ENCODE results near the gene LNX1.

The LNX1 gene

DNA sequence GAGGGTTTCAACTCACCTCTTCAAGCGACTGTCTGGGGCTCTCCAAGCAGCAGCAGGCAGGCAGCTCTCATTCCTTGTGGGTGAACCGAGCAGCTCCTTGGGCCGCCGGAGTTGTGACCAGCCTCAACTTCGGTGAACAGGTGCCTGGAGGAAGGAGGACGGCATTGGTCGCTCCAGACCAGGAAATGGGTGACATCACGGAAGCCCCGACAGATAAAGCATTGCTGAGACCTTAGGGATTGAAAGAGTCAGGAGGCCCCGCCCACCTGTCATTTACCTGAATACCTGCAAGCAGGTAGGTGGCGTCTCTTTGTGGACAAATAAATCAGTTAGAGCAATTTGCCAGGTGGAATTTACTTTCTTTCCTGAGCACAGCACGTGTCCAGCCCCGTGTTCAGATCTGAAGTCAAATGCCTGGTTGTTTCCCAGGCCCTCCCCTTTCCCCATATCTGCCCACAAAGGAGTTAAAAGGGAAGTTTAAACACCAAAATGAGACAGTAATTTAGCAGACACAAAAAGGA, at the start of gene LNX1:
TSS of gene LNX1 (minus strand) at position 115 of the 521 bp plus-strand sequence. CDS start 17,484 bp downstream, outside the sequence.
- no peak for DNase-seq (ENCODE audit: low read depth)

DNA sequence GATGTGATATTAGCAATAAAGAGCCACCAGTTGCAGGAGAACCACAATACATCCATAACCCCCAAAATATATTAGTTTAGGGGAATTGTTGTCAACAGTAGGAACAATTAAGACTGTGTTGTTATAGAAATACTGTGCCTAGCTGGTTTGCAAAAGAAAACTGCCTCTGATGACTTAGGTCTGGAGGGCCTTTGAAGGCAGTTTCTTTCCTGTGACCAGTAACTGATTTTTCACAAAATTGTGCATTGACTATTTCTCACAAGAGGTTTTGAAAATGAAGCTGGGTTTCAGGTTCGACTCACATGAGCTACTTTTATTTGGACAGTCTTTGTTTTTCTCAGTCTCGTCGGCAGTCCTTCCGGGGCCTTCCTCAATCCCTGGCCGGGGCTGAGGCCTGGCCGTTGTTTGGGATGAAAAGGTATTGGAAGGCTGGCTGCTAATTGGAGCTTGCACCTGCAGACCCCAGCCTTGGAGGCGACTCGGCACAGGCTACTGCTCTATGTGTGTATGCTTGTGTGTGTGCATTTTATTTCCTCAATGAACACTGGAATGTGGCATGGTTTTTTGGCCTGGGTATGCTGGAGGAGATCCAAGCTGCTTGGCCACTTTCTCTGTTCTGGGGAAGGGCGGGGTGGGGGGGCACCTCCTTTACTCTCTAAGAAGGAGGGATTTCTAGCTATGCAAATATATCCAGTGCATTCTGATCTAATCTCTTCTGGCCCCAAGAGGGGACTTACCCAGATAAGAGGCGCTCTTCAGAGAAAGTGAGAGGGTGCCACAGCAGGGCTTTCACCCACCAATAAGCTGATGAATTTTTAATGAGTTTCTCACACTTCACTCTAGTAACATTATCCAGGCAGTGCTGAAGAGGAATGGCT, 49.5 kb upstream of the LNX1 start:
- no peak for DNase-seq (ENCODE audit: low read depth)

DNA sequence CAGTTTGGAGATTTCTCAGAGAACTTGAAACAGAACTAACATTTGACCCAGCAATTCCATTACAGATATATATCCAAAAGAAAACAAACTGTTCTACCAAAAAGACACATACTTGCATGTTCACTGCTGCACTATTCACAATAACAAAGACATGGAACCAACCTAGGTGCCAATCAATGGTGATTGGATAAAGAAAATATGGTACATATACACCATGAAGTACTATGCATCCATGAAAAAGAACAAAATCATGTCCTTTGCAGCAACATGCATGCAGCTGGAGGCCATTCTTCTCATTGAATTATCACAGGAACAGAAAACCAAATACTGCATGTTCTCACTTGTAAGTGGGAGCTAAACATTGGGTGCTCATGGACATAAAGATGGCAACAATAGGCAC, 47.6 kb upstream of the LNX1 start:
- no peak for DNase-seq (ENCODE audit: low read depth)

DNA sequence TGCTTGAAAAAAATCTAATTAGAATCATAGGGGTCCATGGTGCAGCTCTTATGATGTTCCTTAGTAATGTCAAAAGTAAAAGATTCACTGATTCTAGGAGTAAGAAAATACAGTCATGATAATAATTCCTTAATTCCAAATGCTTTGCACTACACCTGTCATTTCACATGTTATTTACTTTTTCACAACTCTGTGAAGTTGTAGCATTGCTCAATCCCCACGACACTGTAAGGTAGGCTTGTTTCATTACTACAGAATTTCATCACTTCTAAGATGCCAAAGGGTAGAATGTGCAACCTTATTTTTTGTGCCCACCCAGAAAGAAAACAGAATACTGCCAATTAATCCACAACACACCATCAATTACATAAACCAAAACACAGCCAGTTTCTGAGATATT, 46.1 kb upstream of the LNX1 start:
- DNase-seq (ENCODE audit: low read depth), result no peak

DNA sequence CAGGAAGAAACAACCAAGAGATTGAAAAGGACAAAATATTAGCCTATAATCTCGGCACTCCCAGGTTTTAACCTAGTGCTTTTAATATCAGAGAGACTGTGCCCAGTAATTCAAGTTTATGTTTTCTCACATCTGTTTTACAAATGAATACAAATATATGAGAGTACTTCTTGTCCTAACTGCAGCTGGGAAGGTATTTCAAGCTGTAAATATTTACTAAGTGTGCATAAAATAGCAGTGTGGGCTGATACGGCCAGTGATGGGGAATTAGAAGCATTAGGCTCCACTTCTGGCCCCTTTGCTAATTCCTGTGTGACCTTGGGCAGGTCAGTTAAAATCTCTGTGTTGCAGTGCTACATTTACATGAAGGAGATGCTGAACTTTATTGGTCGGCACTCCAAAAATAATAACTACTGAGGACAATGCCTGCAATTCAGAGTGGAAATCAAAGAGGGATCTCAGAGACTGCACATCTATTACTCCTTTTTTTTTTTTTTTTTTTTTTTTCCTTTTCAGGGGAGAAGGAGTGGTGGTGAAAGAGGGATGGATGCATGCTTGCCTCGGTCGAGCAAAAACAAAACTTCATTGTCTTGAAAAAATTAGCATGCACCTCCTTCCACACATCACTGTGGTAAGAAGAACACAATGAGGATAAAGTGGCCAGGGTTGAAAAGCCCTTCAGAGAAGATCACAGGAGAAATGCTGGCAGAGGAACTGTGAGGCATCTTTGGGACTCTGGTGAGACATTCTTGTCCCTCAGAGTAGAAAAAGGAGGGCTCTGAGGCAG, 44.6 kb upstream of the LNX1 start:
- no peak for DNase-seq (ENCODE audit: low read depth)

DNA sequence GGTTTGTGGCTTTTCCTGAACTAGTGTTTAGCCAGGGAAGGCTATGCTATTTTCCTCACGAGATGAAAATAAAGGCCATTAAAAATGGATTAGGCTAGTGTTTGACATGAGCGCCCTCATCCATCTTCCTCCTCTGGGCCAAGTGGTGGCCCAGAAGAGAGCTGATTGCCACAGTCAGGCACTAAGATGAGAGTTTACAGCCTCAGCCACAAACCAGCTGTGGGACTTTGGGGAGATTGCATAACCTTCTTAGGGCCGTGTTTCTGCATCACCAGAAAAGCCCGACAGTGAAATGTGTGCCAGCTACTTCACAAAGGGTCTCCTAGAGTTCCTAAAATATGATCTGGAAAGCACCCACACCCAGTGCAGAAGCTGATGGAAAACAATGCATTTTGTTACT, 42.3 kb upstream of the LNX1 start:
- no peak for DNase-seq (ENCODE audit: low read depth)

DNA sequence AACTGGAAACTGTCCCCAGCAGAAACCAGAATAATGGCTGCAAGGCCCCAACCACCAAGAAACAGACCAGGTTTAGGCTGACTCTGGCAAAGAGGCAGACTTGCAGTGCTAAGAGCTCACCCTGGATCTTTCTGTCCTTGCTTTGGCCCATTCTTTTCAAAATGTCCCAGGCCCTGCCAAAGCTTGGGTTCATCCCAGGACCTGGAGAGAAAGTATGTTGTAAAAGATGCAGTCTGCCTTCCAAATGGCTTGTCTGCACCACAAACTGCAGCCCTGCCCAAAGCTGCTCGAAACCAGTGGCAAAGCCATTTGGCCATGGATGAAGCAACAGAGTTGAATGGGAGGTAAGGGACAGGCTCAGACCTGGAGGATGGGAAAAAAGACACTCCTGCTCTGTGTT, 38.0 kb upstream of the LNX1 start:
- no peak for DNase-seq (ENCODE audit: low read depth)

DNA sequence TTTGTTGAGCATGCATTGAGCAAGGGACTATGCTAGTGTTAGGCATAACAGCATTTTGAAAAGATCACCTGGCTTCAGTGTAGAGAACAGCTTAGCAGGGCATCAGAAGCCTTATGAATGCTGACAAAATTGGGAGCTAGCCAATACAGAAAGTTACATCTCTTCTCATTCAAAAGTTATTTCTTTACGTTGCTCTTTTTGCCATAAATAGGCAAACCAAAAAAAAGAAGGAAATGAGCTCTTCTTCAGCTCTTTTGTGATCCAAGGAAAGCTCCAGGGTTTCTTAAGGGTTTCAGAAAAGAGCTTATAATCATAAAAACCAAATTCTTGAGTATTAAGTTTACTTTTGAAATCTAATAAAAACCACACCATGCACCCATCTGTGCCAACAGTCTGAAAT, 35.2 kb upstream of the LNX1 start:
- DNase-seq (ENCODE audit: low read depth), result no peak

DNA sequence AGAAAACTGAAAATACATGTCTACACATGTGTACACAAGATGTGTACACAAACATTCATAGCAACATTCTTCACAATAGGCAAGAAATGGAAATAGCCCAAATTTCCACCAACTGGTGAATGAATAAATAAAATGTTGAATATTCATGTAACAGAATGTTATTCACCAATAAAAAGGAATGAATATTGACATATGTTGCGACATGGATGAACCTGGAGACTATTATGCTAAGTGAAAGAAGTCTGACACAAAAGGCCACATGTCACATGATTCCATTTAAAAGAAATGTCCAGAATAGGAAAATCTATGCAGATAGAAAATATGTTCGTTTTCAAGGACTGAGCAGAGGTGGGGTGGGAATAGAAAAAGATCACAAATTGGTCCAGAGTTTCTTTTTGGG, 34.6 kb upstream of the LNX1 start:
- DNase-seq (ENCODE audit: low read depth), result no peak

DNA sequence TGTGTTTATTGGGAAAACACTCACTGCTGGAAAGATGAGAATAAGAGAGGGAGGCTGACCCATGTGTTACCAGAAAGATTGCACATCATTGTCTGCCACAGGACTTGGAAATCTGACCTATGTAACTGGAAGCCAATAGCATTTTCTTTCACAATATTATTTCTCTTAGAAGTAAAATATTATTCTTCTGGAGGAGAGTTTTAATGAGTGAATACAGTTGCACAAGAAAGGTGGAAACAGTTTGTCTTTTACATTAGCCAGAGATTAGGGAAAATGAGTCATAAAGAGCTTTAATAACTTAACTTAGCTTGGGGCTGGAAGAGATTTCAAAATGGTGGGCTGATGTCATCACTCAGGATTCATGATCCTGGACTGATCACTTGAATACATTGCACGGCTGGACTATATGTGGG, 31.5 kb upstream of the LNX1 start:
- no peak for DNase-seq (ENCODE audit: low read depth)

DNA sequence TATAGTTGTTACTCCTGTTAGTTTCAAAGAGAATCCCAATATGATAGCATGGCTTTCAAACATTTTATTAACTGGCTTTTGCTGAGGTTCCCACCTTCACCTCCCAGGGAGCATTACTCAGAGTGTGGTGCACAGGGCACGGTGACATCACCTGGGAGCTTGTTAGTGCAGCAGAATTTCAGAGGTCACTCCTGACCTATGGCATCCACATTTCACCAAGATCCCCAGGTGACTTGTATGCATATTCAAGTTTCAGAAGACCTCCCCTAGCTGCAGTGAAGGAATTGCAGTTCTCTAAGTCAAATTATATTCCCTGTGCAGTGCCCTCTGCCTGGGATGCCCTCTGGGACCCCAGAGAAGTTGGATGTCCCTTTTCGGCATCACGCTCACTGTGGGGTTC, 29.7 kb upstream of the LNX1 start:
- no peak for DNase-seq (ENCODE audit: low read depth)

DNA sequence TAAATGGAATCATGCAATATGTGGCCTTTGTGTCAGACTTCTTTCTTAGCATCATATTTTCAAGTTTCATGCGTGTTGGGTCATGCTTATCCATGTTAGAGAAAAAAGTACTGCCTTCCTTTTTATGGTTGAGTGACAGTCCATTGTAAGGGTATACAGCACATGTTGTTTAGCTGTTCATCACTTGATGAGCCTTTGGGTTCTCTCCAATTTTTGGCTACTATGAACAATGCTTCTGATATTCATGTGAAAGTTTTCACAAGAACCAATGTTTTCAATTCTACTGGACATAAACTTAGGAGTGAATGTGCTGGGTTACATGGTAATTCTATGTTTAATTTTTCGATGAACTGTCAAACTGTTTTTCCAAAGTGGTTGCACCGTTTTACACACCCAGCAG, 28.1 kb upstream of the LNX1 start:
- no peak for DNase-seq (ENCODE audit: low read depth)

DNA sequence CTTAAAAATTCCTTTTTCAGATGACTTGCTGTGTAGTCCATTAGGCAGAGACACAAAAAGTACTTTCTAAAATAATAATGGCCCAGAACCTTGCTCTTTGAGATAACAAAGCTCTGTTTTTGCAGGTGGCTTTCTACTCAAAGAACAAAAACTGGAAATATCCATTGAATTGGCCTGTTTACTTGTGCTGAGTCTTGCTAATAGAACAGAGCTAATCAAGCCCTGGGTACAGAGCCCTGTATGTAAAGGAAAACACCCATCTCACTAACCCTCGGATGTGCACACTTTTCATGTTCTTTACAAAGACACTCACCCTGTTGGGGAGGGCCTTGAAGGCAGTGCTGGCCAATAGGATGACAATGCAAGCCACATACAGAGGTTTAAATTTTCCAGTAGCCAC, 27.0 kb upstream of the LNX1 start:
- DNase-seq (ENCODE audit: low read depth), result no peak

DNA sequence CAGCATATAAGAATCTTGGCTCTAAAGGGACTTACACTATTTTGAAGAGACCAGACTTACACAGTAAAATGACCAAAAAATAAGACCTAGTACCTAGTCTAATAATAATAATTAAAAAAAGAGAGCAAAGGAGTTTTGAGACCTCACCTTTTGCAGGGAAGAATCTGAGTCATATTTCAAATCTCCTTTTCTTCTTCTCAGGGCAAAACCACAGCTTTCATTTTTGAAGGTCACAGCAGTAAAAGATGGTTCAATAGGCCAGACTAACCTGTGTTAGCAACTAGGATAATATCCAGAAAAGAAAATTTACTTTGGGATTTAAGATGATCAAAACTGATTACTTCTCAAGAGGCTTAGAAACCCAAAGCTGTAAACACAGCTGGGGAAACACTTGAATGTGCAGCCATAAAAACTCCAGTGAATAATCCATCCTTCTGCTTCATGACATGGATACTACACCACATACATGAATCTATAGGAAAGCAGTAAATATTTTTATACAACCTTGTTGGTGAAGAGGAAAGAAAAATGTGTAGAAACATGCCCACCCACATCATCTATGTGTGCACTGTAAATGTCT, 25.9 kb upstream of the LNX1 start:
- DNase-seq (ENCODE audit: low read depth), result no peak

DNA sequence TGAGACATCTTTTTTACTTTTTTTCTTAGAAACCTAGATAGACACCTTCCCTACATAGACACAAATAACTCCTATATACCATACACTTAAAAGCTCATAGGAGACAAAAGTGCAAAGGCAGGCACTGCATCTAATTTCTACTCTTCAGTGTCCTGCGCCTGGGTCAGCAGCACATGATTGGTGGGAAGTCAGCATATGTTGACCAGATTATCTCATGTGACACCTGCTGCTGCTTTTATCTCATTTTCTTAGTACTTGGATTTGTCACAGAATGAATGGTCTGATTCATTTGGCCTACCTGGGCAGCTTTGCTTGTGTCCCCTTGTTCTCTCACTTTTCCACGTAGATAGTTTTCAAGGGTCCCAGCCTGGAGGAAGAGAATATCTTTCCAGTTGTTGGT, 24.9 kb upstream of the LNX1 start:
- DNase-seq (ENCODE audit: low read depth), result no peak

DNA sequence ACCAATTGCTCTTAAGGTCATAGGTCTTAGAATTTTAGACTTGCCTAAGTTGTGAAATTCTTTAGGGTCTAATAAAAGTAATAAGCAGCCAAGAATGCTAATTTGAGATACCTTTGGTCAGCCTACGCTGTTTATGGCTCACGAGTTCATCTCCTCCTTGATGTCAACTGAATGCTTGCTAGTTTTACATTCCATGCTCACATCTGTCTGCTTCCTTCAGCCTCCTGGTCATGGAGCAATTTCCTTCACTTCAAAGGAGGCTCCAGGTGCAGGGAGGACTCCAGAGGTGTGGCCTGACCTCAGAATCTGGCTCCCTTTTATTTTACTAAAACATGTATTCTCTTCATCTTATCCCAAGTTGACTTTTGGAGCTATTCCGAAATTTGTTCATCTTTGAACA, 23.3 kb upstream of the LNX1 start:
- no peak for DNase-seq (ENCODE audit: low read depth)

DNA sequence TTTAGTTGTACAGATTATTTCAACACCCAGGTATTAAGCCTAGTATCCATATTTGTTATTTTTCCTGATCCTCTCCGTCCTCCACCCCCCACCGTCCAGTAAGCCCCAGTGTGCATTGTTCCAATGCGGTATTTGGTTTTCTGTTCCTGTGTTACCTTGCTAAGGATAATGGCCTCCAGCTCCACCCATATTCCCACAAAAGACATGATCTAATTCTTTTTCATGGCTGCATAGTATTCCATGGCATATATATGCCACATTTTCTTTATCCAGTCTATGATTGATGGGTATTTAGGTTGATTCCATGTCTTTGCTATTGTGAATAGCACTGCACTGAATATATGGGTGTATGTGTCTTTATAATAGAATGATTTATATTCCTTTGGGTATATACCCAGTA, 22.1 kb upstream of the LNX1 start:
- no peak for DNase-seq (ENCODE audit: low read depth)

DNA sequence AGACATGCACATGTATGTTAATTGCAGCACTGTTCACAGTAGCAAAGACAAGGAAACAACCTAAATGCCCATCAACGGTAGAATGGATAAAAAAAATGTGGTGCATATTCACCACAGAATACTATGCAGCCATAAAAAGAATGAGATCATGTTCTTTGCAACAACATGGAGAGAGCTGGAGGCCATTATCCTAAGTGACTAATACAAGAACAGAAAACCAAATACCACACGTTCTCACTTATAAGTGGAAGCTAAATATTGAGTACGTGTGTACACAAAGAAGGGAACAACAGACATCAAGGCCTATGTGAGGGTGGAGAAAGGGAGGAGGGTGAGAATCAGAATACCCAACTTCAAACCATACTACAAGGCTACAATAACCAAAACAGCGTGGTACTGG, 17.4 kb upstream of the LNX1 start:
- no peak for DNase-seq (ENCODE audit: low read depth)

DNA sequence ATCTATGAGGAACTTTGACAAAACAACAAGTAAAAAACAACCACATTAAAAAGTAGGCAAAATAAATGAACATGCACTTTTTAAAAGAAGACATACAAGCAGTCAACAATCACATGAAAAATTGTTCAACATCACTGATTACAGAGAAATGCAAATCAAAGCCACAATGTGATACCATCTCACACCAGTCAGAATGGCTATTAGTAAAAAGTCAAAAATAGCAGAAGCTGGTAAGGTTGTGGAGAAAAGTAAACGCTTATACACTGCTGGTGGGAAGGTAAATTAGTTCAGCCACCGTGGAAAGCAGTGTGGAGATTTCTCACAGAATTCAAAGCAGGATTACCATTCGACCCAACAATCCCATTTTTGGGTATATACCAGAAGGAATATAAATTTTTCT, 17.0 kb upstream of the LNX1 start:
- DNase-seq (ENCODE audit: low read depth), result no peak

DNA sequence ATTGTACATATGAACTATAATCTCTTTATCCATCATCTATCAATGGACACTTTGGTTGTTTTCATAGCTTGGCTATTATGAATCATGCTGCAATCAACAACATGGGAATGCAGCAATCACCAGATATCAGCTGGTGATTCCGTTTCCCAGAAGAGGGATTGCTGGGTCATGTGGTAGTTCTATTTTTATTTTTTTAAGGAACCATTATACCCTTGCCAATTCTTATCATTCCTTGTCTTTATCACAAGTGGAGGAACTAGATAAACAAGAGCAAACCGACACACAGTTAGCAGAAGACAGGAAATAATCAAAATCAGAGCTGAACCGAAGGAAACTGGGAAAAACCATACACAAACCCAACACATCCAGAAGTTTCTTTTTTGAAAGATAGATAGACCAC, 14.5 kb upstream of the LNX1 start:
- no peak for DNase-seq (ENCODE audit: low read depth)

DNA sequence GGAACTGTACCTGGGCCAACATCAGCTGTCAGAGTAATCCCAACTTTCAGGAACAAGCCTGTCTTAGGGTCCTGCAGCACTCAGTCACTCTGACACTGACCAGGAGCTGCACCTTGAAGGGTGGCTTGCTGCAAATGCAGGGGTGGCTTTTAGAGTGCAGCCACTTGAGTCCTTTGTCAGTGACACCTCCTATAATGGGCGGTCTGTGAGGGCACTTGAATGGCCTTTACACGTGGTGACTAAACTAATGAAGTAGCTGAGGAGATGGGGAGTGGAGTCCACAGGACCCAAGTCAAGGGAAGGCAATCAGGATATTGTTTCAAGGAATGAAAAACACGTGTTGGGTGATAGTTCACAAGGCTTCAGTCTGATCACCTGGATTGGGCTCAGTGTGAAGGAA, 11.1 kb upstream of the LNX1 start:
- DNase-seq (ENCODE audit: low read depth), result no peak

DNA sequence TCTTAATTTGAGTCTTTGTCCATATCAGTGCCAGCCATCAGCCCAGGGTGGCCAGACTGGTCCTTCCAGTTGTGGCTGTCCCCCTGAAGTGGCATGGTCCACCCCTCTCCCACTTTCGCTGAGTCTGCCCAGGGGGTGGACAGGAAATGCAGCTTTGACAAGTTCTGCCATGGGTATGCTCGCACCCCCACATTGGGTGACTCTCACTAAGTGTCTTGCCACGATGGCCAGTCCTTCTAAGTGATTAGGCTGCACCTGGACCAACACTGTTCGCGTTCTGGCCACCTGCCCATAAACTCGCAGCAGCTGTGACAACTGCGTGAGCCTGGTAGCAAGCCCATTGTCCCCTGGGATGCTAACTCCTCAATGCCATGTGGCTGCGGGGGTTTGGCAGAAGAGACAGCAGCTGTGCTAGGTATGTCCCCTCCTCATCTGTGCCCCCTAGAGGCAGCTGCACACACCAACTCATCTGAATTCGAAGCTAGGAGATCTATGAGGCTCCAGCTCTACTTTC, 10.0 kb upstream of the LNX1 start:
- no peak for DNase-seq (ENCODE audit: low read depth)

DNA sequence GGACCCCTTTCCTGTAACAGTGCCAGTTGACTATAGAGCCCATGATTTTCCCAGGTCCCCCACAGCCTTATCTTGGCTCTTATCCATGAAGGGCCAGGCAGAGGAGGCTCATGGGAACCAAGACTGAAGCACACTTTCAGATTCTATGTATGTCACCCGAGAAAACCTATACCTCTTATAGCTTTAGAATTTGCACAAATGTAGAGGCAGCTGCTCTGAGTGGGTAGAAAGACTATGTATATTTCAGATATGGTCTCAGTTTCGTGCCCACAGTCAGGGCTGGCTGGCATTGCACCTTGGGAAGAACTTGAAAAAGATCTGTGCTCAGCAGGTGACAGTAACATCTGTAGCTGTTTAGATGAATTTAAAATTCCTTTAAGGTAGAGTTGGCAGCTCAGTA, 8.3 kb upstream of the LNX1 start:
- DNase-seq (ENCODE audit: low read depth), result no peak
